ENCODE results near the gene ZNF234.
"Not testable (repeated sequence)": the region's sequence is repeated elsewhere in the genome, so short reads cannot be mapped to it uniquely, and the experiment has no call there.

Gene ZNF234

DNA sequence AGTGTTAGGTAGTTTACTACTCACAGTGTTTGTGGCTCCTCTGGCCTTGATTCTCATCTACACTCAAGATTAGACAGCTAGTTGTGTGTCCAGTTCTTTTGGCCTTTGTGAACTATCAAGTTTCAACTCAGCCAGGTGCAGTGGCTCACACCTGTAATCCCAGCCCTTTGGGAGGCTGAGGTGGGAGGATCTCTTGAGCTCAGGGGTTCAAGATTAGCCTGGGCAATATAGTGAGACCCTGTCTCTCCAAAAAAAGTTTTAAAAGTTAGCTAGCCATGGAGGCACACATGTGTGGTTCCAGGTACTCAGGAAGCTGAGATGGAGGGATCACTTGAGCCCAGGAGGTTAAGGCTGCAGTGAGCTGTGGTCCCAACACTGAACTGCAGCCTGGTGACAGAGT, 39.6 kb downstream of the ZNF234 start:
- H3K4me3 ChIP-seq (replicated peaks; ENCODE audit: low read depth, low read length) = no peak overlapping the region

GRCh38 chr19:44182145-44182544, 40.8 kb downstream of the ZNF234 start:
- no peak for DNase-seq (ENCODE audit: extremely low read depth, low read depth)
- TF ChIP-seq CTCF (IDR thresholded peaks at IDR 0.05; ENCODE audit: low read depth, low read length, missing control alignments) = no peak
- H3K4me3 ChIP-seq (replicated peaks; ENCODE audit: low read depth, low read length) = no peak overlapping the region

More for the DNA sequence above, 39.6 kb downstream of the ZNF234 start:
- TF ChIP-seq CTCF (IDR thresholded peaks at IDR 0.05; ENCODE audit: low read depth, low read length, missing control alignments) = no peak
- DNase-seq (ENCODE audit: extremely low read depth, low read depth) = no peak

DNA sequence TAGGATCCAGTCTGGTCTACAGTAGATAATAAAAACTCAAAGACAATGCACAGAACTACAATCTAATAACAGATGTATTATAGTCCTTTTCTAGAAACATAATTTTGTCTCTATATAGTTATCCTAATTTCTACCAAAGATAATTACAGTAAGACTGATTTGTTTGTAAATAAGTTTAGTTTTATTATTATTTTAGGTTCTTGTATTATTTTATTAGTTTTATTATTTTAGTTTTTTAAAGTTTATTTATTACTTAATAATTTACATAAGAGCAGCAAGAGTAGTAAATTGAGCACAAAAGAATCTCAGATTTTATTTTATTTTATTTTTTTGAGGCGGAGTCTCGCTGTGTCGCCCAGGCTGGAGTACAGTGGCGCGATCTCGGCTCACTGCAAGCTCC, 48.7 kb downstream of the ZNF234 start:
- DNase-seq (ENCODE audit: extremely low read depth, low read depth) = no peak

GRCh38 chr19:44192127-44192526, 50.8 kb downstream of the ZNF234 start:
- no peak for DNase-seq (ENCODE audit: extremely low read depth, low read depth)
- H3K4me3 ChIP-seq (replicated peaks; ENCODE audit: low read depth, low read length) = no peak overlapping the region
- TF ChIP-seq CTCF (IDR thresholded peaks at IDR 0.05; ENCODE audit: low read depth, low read length, missing control alignments) = no peak

More for the DNA sequence above, 48.7 kb downstream of the ZNF234 start:
- no peak for TF ChIP-seq CTCF (IDR thresholded peaks at IDR 0.05; ENCODE audit: low read depth, low read length, missing control alignments)
- H3K4me3 ChIP-seq (replicated peaks; ENCODE audit: low read depth, low read length) = no peak overlapping the region

DNA sequence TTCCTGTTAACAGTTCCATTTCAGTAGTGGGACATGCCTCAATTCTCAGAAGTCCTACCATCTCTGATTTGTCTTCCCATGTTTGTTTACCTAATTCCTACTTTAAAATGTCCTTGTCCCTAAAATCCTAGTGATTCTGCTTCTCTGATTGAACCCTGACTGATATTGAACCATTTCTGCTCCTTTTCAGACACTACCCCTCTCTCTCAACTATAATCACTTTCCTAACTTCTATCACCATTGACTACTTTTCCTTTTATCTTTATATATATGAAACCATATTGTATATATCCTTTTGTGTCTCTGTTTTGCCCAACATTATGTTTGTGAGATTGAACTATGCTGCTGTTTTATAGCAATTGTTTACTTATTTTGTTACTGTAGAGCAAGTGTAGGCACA, 55.4 kb downstream of the ZNF234 start:
- no peak for TF ChIP-seq CTCF (IDR thresholded peaks at IDR 0.05; ENCODE audit: low read depth, low read length, missing control alignments)
- DNase-seq (ENCODE audit: extremely low read depth, low read depth) = no peak
- no peak overlapping the region for H3K4me3 ChIP-seq (replicated peaks; ENCODE audit: low read depth, low read length)

- no peak for DNase-seq (ENCODE audit: extremely low read depth, low read depth)
- H3K4me3 ChIP-seq (replicated peaks; ENCODE audit: low read depth, low read length) = no peak overlapping the region
- no peak for TF ChIP-seq CTCF (IDR thresholded peaks at IDR 0.05; ENCODE audit: low read depth, low read length, missing control alignments)
Measured at GRCh38 chr19:44202470-44202869, 61.1 kb downstream of the ZNF234 start.

DNA sequence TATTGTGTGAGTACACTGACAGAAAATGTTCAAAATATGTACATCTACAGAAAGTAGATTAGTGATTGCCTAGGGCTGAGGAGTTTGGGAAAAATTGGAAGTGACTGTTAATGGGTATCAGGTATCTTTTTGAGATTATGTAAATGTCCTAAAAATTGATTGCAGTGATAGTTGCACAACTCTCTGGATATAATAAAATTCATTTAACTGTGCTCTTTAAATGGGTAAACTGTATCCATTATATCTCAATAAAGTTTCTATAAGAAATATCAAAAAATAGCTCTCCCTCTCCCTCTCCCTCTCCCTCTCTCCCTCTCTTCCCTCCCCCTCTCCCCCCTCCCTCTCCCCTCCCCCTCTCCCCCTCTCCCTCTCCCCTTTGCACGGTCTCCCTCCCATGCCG, 61.6 kb downstream of the ZNF234 start:
- TF ChIP-seq CTCF (IDR thresholded peaks at IDR 0.05; ENCODE audit: low read depth, low read length, missing control alignments) = no peak
- no peak for DNase-seq (ENCODE audit: extremely low read depth, low read depth)
- H3K4me3 ChIP-seq (replicated peaks; ENCODE audit: low read depth, low read length) = no peak overlapping the region

GRCh38 chr19:44203877-44204276, 62.5 kb downstream of the ZNF234 start:
- DNase-seq (ENCODE audit: extremely low read depth, low read depth); H3K4me3 ChIP-seq (replicated peaks; ENCODE audit: low read depth, low read length): not testable (repeated sequence)
